GM23338 (cell line): ENCODE measurements around the gene SLC2A1. TPM values are rescaled to one million over a fixed set of nuclear protein-coding genes. Genes with fewer than 3 reads are reported as not detected.

Source experiments
- ATAC-seq: fragments of 200-7000 bp; cut with Tn5 transposase; 3 replicates; pipeline ENCODE4 v1.9.1; 2020
- DNase-seq: peaks from one replicate; pipeline ENCODE4 v3.0.0-alpha.2; 2015; ENCODE audit warnings: low spot score
- H2AFZ ChIP-seq: fragments of 200-600 bp; sonication (generic); 2 replicates; pipeline ENCODE4 v1.8.0; 2016; ENCODE audit warnings: antibody characterized with exemption, mild to moderate bottlenecking, moderate library complexity
- H3F3A ChIP-seq: fragments of 200-600 bp; sonication (generic); replicated peaks from 2 replicates; pipeline ENCODE4 v1.8.0; 2017; ENCODE audit warnings: antibody characterized with exemption, mixed run types, low read depth
- H3K27ac ChIP-seq: fragments of 200-600 bp; sonication (generic); 2 replicates; pipeline ENCODE4 v1.6.1; 2016; ENCODE audit warnings: low read depth
- H3K27me3 ChIP-seq: fragments of 200-600 bp; sonication (generic); 2 replicates; pipeline ENCODE4 v1.8.0; 2016; ENCODE audit warnings: mild to moderate bottlenecking, mixed run types, moderate library complexity; ENCODE audit not compliant: insufficient read depth
- H3K36me3 ChIP-seq: fragments of 200-600 bp; sonication (generic); 2 replicates; pipeline ENCODE4 v1.8.0; 2016; ENCODE audit warnings: mild to moderate bottlenecking; ENCODE audit not compliant: insufficient read depth
- H3K4me1 ChIP-seq: fragments of 200-600 bp; sonication (generic); 2 replicates; pipeline ENCODE4 v1.8.0; 2016; ENCODE audit warnings: mild to moderate bottlenecking, moderate library complexity; ENCODE audit not compliant: insufficient read depth
- H3K4me2 ChIP-seq: fragments of 200-600 bp; sonication (generic); 2 replicates; pipeline ENCODE4 v1.7.1; 2017; ENCODE audit warnings: mixed run types
- H3K4me3 ChIP-seq: fragments of 200-600 bp; sonication (generic); 2 replicates; pipeline ENCODE4 v1.6.1; 2016; ENCODE audit warnings: mixed run types
- H3K79me2 ChIP-seq: fragments of 200-600 bp; sonication (generic); replicated peaks from 2 replicates; pipeline ENCODE4 v1.8.0; 2017; ENCODE audit warnings: mild to moderate bottlenecking; ENCODE audit not compliant: insufficient read depth
- H3K9me2 ChIP-seq: fragments of 200-600 bp; sonication (generic); 2 replicates; pipeline ENCODE4 v1.8.0; 2017; ENCODE audit not compliant: insufficient read depth
- H4K20me1 ChIP-seq: fragments of 200-600 bp; sonication (generic); replicated peaks from 2 replicates; pipeline ENCODE4 v1.8.0; 2017; ENCODE audit warnings: mild to moderate bottlenecking; ENCODE audit not compliant: insufficient read depth
- H3K27ac Mint-ChIP-seq: 2 replicates; pipeline ENCODE4 v1.8.0; 2020; ENCODE audit warnings: inconsistent platforms, mild to moderate bottlenecking, moderate library complexity, mixed read lengths
- H3K27me3 Mint-ChIP-seq: 3 replicates; pipeline ENCODE4 v1.8.0; 2022; ENCODE audit warnings: low read depth, mild to moderate bottlenecking, moderate library complexity, mixed read lengths, inconsistent platforms; ENCODE audit not compliant: insufficient read depth, poor library complexity
- H3K36me3 Mint-ChIP-seq: 3 replicates; pipeline ENCODE4 v1.8.0; 2021; ENCODE audit warnings: low read depth, mild to moderate bottlenecking, inconsistent platforms, moderate library complexity, mixed read lengths
- H3K4me1 Mint-ChIP-seq: 3 replicates; pipeline ENCODE4 v1.8.0; 2020; ENCODE audit warnings: mild to moderate bottlenecking, inconsistent platforms, mixed read lengths
- H3K4me3 Mint-ChIP-seq: 3 replicates; pipeline ENCODE4 v1.8.0; 2021; ENCODE audit warnings: moderate library complexity, mild to moderate bottlenecking, inconsistent platforms, mixed read lengths
- H3K9me3 Mint-ChIP-seq: 3 replicates; pipeline ENCODE4 v1.8.0; 2020; ENCODE audit warnings: moderate library complexity, mild to moderate bottlenecking, inconsistent platforms, mixed read lengths
- CREB1 ChIP-seq: fragments of 250-450 bp; sonication (Bioruptor Pico); IDR thresholded peaks from 2 replicates; pipeline ENCODE4 v1.5.0; 2020; ENCODE audit warnings: low read depth, mild to moderate bottlenecking, moderate library complexity
- EZH2 ChIP-seq: fragments of 200-600 bp; sonication (generic); IDR thresholded peaks from one replicate; pipeline ENCODE4 v1.8.0; 2017; ENCODE audit warnings: antibody characterized with exemption, mild to moderate bottlenecking, low read depth; ENCODE audit not compliant: unreplicated experiment
- EZH2phosphoT487 ChIP-seq: fragments of 200-600 bp; sonication (generic); IDR thresholded peaks from one replicate; pipeline ENCODE4 v1.8.1; 2018; ENCODE audit warnings: antibody characterized with exemption; ENCODE audit not compliant: unreplicated experiment
- JUNB ChIP-seq: IDR thresholded peaks from one replicate; pipeline ENCODE4 v1.6.1; 2016; ENCODE audit warnings: antibody characterized with exemption; ENCODE audit not compliant: unreplicated experiment
- STAT1 ChIP-seq: IDR thresholded peaks from one replicate; pipeline ENCODE4 v1.6.1; 2016; ENCODE audit warnings: antibody characterized with exemption; ENCODE audit not compliant: unreplicated experiment
- polyA plus RNA-seq: library from polyadenylated mRNA; unstranded; fragments of >200 nt; fragmentation: Nextera tagmentation; extraction: Ambion mirVana; gene quantifications from 2 replicates; pipeline ENCODE4 v1.2.1, GENCODE V29; 2016
- total RNA-seq: library from RNA; depleted of rRNA; stranded (reverse); fragments of >200 nt; shearing (Covaris generic); gene quantifications from 2 replicates; pipeline ENCODE4 v1.2.3, GENCODE V29; 2014
- TF ChIP-seq, protein P1 (sequence below): fragments of 250-450 bp; sonication (Bioruptor Pico); IDR thresholded peaks from 2 replicates; pipeline ENCODE4 v1.5.0; 2020; ENCODE audit warnings: mild to moderate bottlenecking, moderate library complexity
- TF ChIP-seq, protein P2 (sequence below), 2 experiments: fragments of 200-600 bp in 1 of 2; sonication (generic) in 1 of 2; conservative IDR thresholded peaks; 2 replicates each; pipeline versions ENCODE4 v1.5.1 to v1.6.1; 2016 to 2017; ENCODE audit warnings: antibody characterized with exemption in 2 of 2, low read depth in 2 of 2, mild to moderate bottlenecking in 2 of 2, moderate library complexity in 1 of 2

The SLC2A1 gene
- total and polyA plus RNA-seq, 2 experiments from 2014 or later = 66.1 to 305 TPM

DNA sequence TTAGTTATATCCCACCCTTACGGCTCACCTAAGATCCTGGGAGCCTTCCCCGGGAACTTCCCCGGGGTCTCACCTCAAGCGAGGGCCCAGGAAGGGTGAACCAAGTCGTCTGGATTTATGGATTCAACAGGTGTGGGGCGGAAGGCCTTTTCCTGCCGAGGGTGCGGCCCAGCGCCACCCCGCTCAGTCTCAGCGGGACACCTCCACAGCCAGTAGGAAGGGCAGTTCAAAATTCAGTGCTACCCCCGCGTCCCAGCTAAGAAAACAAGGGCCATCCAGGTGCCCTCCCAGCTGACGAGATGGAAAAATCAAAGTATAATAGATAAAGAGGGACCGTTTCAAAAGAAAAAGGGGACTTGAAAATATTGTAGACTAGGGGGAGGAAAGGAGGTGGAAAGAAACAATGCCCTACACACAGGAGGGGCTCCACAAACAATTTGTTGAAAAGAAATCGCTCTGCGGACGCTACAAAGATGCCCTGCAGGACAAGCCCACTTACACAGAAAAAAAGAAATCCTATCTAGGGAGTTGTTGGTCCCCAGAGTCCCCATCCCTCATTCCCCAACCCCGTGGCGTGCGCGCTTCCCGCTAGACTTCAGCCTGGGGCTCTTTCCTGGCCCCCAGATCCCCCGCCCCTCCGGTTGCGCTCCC is 1.3 kb downstream of the SLC2A1 start (continued):
- TF ChIP-seq, protein P1, sequence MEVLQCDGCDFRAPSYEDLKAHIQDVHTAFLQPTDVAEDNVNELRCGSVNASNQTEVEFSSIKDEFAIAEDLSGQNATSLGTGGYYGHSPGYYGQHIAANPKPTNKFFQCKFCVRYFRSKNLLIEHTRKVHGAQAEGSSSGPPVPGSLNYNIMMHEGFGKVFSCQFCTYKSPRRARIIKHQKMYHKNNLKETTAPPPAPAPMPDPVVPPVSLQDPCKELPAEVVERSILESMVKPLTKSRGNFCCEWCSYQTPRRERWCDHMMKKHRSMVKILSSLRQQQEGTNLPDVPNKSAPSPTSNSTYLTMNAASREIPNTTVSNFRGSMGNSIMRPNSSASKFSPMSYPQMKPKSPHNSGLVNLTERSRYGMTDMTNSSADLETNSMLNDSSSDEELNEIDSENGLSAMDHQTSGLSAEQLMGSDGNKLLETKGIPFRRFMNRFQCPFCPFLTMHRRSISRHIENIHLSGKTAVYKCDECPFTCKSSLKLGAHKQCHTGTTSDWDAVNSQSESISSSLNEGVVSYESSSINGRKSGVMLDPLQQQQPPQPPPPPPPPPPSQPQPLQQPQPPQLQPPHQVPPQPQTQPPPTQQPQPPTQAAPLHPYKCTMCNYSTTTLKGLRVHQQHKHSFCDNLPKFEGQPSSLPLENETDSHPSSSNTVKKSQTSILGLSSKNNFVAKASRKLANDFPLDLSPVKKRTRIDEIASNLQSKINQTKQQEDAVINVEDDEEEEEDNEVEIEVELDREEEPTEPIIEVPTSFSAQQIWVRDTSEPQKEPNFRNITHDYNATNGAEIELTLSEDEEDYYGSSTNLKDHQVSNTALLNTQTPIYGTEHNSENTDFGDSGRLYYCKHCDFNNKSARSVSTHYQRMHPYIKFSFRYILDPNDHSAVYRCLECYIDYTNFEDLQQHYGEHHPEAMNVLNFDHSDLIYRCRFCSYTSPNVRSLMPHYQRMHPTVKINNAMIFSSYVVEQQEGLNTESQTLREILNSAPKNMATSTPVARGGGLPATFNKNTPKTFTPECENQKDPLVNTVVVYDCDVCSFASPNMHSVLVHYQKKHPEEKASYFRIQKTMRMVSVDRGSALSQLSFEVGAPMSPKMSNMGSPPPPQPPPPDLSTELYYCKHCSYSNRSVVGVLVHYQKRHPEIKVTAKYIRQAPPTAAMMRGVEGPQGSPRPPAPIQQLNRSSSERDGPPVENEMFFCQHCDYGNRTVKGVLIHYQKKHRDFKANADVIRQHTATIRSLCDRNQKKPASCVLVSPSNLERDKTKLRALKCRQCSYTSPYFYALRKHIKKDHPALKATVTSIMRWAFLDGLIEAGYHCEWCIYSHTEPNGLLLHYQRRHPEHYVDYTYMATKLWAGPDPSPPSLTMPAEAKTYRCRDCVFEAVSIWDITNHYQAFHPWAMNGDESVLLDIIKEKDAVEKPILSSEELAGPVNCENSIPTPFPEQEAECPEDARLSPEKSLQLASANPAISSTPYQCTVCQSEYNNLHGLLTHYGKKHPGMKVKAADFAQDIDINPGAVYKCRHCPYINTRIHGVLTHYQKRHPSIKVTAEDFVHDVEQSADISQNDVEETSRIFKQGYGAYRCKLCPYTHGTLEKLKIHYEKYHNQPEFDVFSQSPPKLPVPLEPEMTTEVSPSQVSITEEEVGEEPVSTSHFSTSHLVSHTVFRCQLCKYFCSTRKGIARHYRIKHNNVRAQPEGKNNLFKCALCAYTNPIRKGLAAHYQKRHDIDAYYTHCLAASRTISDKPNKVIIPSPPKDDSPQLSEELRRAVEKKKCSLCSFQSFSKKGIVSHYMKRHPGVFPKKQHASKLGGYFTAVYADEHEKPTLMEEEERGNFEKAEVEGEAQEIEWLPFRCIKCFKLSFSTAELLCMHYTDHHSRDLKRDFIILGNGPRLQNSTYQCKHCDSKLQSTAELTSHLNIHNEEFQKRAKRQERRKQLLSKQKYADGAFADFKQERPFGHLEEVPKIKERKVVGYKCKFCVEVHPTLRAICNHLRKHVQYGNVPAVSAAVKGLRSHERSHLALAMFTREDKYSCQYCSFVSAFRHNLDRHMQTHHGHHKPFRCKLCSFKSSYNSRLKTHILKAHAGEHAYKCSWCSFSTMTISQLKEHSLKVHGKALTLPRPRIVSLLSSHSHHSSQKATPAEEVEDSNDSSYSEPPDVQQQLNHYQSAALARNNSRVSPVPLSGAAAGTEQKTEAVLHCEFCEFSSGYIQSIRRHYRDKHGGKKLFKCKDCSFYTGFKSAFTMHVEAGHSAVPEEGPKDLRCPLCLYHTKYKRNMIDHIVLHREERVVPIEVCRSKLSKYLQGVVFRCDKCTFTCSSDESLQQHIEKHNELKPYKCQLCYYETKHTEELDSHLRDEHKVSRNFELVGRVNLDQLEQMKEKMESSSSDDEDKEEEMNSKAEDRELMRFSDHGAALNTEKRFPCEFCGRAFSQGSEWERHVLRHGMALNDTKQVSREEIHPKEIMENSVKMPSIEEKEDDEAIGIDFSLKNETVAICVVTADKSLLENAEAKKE (CRISPR knock-in tag) = no peak
- TF ChIP-seq EZH2 (no peak), CREB1 (CRISPR knock-in tag) (no peak), EZH2phosphoT487 (no peak)

DNA sequence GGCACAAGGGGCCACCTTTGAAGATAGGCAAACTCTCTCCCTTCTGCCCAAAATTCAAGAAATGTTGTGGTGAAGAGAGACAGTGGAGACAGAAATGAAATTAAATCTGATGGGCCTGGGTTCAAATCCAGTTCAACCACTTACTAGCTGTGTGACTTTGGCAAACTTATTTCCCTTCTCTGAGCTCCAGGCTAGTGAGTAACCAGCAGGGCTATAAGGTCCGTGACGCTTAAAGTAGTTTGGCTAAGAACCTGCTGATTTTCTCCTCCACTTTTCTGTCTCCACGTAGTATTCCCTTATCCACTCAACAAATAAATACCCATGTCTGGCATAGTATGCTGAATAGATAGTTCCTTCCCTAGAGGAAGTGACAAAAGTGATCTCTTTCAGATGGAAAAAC is 1.9 kb downstream of the SLC2A1 start:
- H3K4me1 ChIP-seq = peaks cover 71% of the 10 kb centered on the region
- Mint-ChIP-seq H3K36me3 (peaks cover 60% of the 10 kb centered on the region), H3K27me3 (peaks cover 22% of the 10 kb centered on the region), H3K27ac (peak overlapping the region; percentile 94), H3K4me3 (peak overlapping the region; percentile 98), H3K9me3 (no peaks in the 10 kb centered on the region; the same call in 1 of the 3 replicates), H3K4me1 (peaks cover 62% of the 10 kb centered on the region)
- ATAC-seq (no peak), DNase-seq (no peak)
- H3K36me3 ChIP-seq = peaks cover 32% of the 10 kb centered on the region
- H3K4me2 ChIP-seq = peak overlapping the region; percentile 90
- H3F3A ChIP-seq = peaks cover 21% of the 10 kb centered on the region
- no peak overlapping the region for H2AFZ ChIP-seq
- H3K79me2 ChIP-seq = peaks cover 93% of the 10 kb centered on the region
- H3K4me3 ChIP-seq = peak overlapping the region; percentile 98
- H3K27ac ChIP-seq = peak overlapping the region; percentile 63; the same call in 1 of the 2 replicates
- H4K20me1 ChIP-seq = peaks cover 59% of the 10 kb centered on the region
- no peaks in the 10 kb centered on the region for H3K9me2 ChIP-seq
- H3K27me3 ChIP-seq = no peaks in the 10 kb centered on the region
- TF ChIP-seq, protein P1 (CRISPR knock-in tag) = no peak
- TF ChIP-seq JUNB (no peak), STAT1 (no peak), CREB1 (CRISPR knock-in tag) (no peak)
- TF ChIP-seq, protein P2, sequence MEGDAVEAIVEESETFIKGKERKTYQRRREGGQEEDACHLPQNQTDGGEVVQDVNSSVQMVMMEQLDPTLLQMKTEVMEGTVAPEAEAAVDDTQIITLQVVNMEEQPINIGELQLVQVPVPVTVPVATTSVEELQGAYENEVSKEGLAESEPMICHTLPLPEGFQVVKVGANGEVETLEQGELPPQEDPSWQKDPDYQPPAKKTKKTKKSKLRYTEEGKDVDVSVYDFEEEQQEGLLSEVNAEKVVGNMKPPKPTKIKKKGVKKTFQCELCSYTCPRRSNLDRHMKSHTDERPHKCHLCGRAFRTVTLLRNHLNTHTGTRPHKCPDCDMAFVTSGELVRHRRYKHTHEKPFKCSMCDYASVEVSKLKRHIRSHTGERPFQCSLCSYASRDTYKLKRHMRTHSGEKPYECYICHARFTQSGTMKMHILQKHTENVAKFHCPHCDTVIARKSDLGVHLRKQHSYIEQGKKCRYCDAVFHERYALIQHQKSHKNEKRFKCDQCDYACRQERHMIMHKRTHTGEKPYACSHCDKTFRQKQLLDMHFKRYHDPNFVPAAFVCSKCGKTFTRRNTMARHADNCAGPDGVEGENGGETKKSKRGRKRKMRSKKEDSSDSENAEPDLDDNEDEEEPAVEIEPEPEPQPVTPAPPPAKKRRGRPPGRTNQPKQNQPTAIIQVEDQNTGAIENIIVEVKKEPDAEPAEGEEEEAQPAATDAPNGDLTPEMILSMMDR (conservative IDR thresholded peaks at IDR 0.05; ENCODE audit: low read depth in 2 of 2) = no peak
